Measurements from ENCODE around the gene CD300LG. TPM values are rescaled to one million over a fixed set of nuclear protein-coding genes. Genes with fewer than 3 reads are reported as not detected.

The CD300LG gene
- total and polyA plus RNA-seq, 9 donors, result 0.13 to 6.8 (median 2.1) TPM

DNA sequence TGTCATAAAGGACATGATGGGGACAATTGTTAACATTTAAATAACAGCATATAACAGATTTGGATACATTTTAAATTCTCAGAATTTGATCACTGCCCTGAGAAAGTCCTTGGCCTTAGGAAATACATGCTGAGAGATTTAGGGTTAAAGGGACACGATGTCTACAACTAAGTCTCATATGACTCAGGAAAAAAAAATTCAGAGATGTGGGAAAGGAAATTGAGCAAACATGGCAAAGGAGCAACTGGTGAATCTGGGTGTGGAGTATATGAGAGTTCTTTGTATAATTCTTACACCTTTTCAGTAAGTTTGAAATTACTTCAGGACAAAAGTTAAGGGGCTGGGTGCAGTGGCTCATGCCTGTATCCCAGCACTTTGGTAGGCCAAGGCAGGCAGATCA lies 32.3 kb upstream of the CD300LG start:
- no peaks in the 10 kb centered on the region for H3K9me3 ChIP-seq
- H3K27ac ChIP-seq, result no peak overlapping the region
- H3K27me3 ChIP-seq, result no peaks in the 10 kb centered on the region
- H3K4me1 ChIP-seq (ENCODE audit: insufficient read depth), result no peaks in the 10 kb centered on the region
- no peak for DNase-seq
- no peaks in the 10 kb centered on the region for H3K36me3 ChIP-seq
- 3 to 6% (median 5%) methylated on average over 1 of the region's 1 CpG for WGBS, 3 donors
- TF ChIP-seq, protein P1, sequence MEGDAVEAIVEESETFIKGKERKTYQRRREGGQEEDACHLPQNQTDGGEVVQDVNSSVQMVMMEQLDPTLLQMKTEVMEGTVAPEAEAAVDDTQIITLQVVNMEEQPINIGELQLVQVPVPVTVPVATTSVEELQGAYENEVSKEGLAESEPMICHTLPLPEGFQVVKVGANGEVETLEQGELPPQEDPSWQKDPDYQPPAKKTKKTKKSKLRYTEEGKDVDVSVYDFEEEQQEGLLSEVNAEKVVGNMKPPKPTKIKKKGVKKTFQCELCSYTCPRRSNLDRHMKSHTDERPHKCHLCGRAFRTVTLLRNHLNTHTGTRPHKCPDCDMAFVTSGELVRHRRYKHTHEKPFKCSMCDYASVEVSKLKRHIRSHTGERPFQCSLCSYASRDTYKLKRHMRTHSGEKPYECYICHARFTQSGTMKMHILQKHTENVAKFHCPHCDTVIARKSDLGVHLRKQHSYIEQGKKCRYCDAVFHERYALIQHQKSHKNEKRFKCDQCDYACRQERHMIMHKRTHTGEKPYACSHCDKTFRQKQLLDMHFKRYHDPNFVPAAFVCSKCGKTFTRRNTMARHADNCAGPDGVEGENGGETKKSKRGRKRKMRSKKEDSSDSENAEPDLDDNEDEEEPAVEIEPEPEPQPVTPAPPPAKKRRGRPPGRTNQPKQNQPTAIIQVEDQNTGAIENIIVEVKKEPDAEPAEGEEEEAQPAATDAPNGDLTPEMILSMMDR (IDR thresholded peaks at IDR 0.05), result no peak
- TF ChIP-seq EP300 (IDR thresholded peaks at IDR 0.05) (no peak), POLR2A (IDR thresholded peaks at IDR 0.05) (no peak)
- intact Hi-C loops (cut with DNase I), result no loop called here
- H3K4me3 ChIP-seq, result no peak overlapping the region

- no peak overlapping the region for H3K4me3 ChIP-seq
- no peak overlapping the region for H3K27ac ChIP-seq
- no peaks in the 10 kb centered on the region for H3K4me1 ChIP-seq (ENCODE audit: insufficient read depth)
- H3K9me3 ChIP-seq, result no peaks in the 10 kb centered on the region
- 87 to 89% (median 88%) methylated on average over 24 of the region's 24 CpGs for WGBS, 3 donors
- TF ChIP-seq POLR2A (IDR thresholded peaks at IDR 0.05), result no peak
- TF ChIP-seq, protein P1 (IDR thresholded peaks at IDR 0.05), result no peak
- no peak for TF ChIP-seq EP300 (IDR thresholded peaks at IDR 0.05)
- no peak for DNase-seq
- no peaks in the 10 kb centered on the region for H3K36me3 ChIP-seq
- H3K27me3 ChIP-seq, result no peaks in the 10 kb centered on the region
- intact Hi-C loops (cut with DNase I), result no loop called here
Measured at GRCh38 chr17:43816336-43817320, 30.3 kb upstream of the CD300LG start.

DNA sequence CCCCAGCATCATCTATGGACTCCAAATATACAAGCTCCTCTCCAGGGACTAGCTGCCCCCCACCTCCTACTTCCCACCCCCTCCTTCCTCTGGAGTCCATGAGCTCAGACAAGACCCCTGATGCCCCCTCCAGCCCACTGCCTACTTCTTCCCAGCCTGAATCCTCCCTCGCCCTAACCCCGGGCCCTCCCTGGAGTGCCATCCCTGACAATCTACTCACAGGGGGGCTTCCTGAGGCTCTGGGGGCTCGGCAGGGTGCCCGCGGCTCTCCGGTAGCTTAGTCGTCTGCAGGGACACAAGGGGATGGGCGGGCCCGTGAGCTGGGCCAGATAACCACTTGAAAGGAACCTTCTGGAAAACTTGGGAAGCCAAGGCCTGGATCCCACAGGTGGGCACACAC lies 29.1 kb upstream of the CD300LG start:
- H3K9me3 ChIP-seq, result no peaks in the 10 kb centered on the region
- no peaks in the 10 kb centered on the region for H3K36me3 ChIP-seq
- no peak overlapping the region for H3K4me3 ChIP-seq
- intact Hi-C loops (cut with DNase I), result no loop called here
- TF ChIP-seq, protein P1 (IDR thresholded peaks at IDR 0.05), result no peak
- TF ChIP-seq EP300 (IDR thresholded peaks at IDR 0.05) (no peak), POLR2A (IDR thresholded peaks at IDR 0.05) (no peak)
- 90 to 93% (median 91%) methylated on average over 9 of the region's 9 CpGs for WGBS, 3 donors
- no peak overlapping the region for H3K27ac ChIP-seq
- H3K4me1 ChIP-seq (ENCODE audit: insufficient read depth), result no peaks in the 10 kb centered on the region
- H3K27me3 ChIP-seq, result no peaks in the 10 kb centered on the region
- no peak for DNase-seq

- H3K9me3 ChIP-seq, result no peaks in the 10 kb centered on the region
- intact Hi-C loops (cut with DNase I), result no loop called here
- no peaks in the 10 kb centered on the region for H3K4me1 ChIP-seq (ENCODE audit: insufficient read depth)
- DNase-seq, result no peak
- TF ChIP-seq POLR2A (IDR thresholded peaks at IDR 0.05) (no peak), EP300 (IDR thresholded peaks at IDR 0.05) (no peak)
- TF ChIP-seq, protein P1 (IDR thresholded peaks at IDR 0.05), result no peak
- H3K4me3 ChIP-seq, result no peak overlapping the region
- no peaks in the 10 kb centered on the region for H3K27me3 ChIP-seq
- H3K36me3 ChIP-seq, result no peaks in the 10 kb centered on the region
- 93 to 95% (median 93%) methylated on average over 5 of the region's 5 CpGs for WGBS, 3 donors
- H3K27ac ChIP-seq, result no peak overlapping the region
Measured at GRCh38 chr17:43818966-43819365, 28.0 kb upstream of the CD300LG start.

Measured in ovary (tissue), 9 donors.